Hematopoietic multipotent progenitor cell treated with erythropoietin and hydrocortisone succinate and interleukin-3 and kit ligand, for 17 days (in vitro differentiated cells): ENCODE measurements around the gene IGDCC3.

Experiments
- DNase-seq: peaks from one replicate; pipeline ENCODE4 v3.0.0-alpha.2; 2015; ENCODE audit warnings: low spot score

The IGDCC3 gene

DNA sequence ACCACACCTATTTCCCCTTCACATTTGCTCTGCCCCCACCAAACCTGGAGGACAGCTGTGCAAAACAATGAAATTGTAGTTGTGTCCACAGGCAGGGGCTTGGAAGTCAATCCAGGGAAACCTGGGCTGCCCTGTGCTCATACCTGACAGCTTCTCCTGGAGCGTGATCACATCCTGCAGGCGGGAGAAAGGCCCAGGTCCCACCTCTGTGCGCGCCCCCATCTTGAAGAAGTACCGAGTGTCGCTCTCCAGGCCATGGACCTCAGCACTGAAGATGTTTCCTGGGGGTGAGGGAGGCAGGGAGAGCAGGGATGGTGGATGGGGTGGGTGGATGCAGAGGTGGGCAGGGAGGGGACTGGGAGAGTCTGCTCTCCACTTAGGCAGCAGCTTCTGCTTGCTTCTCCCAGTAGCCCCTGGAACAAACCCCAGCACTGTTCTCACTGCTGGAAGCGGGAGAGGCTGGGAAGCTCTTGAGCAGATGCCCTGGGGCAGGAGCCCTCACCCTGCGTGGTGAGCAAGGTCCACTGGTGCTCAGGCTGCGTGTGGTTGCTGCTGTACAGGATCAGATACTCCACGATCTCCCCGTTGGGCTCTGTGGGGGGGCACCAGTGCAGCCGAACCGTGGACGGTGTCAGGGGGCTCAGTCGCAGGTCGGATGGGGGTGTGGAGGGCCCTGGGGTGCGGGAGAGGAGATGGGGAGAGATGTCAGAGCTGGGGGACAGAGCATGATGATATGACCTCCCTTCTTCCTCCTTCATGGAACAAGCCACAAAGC is 10.7 kb upstream of the IGDCC3 start:
- DNase-seq, result no peak

DNA sequence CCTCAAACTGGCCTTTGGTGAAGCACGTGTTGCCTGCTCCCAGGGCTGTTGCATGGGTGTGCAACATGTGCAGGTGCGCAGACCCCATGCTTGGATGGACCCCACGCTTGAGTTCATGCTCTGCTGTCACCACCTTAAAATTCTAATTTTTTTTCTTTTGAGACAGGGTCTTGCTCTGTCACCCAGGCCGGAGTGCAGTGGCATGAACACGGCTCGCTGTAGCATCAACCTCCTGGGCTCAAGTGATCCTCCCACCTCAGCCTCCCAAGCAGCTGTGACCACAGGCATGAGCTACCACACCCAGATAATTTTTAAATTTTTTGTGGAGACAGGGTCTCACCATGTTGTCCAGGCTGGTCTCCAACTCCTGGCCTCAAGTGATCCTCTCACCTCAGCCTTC is 9.1 kb upstream of the IGDCC3 start:
- no peak for DNase-seq

DNA sequence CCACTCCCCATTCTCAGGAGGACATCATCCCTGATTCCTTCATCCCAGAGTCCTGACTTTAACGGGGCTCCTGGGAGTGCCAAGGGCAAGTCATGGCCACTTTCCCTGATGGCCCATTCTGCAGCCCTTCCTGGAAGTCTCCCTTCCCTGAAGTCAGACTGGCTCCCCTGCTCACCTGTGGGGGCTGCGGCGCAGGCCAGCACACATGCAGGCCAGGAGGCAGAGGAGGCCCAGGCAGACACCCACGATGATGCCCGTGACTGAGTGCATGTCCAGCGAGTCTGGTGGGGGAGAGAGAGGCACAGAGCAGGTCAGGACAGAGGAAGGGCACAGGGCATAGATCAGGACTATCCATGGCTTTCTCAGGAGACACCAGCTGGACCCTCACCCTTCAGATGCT is 8.6 kb upstream of the IGDCC3 start:
- DNase-seq, result no peak

DNA sequence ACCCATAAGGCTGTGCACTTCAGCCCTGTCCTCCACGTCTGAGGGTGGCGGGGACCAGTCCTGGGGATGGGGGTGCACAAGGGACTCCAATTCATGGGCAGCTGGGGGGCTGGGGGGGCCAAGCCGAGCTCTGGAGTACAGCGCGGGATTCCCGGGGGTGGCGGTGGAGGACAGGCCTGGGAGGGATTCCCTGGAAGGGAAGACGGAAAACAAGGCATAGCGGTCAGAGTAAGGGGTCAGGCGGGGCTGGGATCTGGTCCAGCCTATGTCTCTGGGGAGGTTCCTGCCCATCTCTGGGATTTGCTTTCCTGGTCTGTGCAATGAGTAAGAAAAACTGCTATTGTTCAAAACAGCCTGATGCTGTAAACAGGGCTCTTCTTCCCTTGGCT is 8.1 kb upstream of the IGDCC3 start:
- no peak for DNase-seq

- DNase-seq, result peak; percentile 76
These were observed 7.4 kb upstream of the IGDCC3 start for GRCh38 chr15:65384895-65385869.

DNA sequence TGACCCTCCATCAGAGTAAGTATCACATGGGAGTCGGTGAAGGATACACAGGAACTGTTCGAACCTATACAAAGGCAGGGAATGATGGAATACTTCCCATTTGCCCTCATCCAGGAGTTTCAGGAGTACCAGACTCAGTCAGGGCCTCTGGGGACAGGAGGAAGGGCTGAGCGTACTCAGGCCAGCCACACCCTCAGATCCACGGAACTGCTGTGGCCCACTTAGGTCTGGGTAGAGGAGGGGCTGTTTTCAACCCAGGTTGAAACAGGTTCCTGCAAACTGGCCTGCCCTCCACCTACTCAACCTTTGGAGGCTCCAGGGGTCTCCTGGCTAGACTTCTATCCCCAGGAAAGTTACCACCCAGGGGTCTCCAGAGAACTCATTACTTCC is 6.7 kb upstream of the IGDCC3 start:
- DNase-seq, result no peak

DNA sequence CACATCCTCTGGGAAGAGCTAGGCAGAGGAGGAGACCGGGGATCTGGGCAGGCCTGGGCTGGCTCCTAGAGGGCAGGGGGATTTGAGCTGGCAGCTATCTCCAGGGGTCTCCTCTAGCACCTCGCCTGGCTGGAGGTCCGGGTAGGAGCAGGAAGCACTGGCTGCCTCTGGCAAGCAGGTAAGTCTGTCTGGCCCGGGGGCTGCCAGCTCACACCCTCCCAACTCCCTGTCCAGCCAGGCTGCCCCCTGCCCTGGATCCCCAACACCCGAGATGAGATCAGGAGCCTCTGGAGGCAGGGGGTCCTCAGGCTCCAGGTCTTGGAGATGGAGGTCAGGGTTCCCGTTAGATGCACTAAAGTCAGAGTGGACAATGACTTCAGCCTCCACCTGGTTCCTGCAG is 6.2 kb upstream of the IGDCC3 start:
- no peak for DNase-seq

DNA sequence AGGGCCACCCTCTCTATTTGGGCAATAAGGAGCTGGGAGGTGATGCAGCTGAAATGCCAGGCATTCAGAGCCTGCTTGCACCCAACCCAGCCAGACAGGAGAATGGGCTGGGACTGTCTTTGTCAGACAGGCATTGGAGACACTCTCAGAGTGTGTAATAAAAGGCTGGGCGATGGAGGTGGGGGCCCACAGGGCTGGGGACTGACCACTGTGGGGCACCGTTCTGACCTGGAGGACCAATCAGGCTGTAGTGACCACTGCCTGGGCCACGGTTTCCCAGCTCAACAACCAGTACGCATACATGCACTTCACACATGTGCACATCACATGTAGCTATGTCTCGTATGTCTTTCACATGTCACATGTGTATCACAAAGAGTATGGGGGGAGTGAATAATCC is 5.7 kb upstream of the IGDCC3 start:
- DNase-seq, result no peak

DNA sequence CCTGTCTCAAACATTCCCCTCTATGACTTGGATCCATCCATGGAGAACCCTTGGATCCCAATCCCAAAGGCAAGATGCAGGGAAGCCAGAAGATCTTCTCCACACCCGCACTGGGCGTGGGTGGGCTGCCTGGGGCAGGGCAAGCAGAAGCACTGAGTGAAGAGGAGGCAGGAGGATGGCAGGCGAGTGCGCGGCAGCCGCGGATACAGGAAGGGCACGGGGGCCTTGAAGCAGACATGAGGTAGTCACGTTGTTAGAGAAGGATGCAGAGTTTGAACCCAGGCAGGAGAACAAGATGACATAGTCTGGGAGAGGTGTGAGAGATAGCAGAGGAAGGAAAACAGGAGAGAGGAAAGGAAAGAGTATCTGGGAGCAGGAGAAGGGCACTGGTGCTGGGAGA is 5.1 kb upstream of the IGDCC3 start:
- DNase-seq, result no peak

DNA sequence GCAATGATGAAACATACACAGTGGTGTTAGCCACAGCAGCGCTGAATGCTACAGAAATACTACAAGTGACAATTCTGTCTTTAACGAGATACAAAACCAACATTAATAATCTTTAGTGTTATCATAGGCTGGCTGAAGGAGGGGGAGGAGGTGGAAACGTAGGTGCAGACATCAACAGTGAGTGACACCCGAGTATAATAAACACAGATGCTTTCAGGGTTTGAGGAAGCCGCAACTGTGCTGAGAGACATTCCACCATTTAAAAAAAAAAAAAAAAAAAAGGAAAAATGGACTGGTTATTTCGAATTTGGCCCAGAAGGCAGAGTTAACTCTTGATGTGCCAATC is 4.3 kb upstream of the IGDCC3 start:
- DNase-seq, result no peak

DNA sequence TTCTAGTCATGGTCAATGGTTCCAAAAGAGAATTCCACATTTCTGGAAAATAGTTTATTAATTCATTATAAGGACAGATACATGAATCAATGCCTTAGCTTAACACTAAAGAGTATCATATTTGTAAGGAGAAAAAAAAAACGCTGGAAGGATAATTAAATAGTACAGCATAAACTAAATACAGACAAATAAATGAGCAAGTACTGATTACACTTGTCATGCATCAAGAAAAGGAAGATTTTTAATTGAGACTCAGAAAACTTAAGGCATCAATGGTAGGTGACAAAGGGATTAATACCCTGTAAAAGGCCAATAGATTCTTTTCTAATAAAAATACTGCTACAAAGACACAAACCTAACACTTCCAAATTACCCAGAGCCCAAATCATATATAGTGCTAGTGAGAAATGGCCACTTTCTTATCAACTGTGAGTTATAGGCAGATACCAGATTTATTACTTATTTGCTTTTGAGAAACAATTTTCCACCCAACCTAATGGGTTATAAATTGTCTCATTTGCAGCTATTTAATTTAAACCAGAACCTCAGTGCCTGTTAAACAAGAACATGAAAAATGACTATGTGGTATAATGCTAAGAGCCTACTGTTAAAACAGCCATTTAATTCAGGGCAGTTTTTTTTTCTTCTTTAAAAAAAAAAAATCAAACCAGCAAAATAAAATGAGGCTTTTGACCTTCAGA is 3.8 kb upstream of the IGDCC3 start:
- no peak for DNase-seq

GRCh38 chr15:65379986-65380385 is 2.2 kb upstream of the IGDCC3 start:
- no peak for DNase-seq

DNA sequence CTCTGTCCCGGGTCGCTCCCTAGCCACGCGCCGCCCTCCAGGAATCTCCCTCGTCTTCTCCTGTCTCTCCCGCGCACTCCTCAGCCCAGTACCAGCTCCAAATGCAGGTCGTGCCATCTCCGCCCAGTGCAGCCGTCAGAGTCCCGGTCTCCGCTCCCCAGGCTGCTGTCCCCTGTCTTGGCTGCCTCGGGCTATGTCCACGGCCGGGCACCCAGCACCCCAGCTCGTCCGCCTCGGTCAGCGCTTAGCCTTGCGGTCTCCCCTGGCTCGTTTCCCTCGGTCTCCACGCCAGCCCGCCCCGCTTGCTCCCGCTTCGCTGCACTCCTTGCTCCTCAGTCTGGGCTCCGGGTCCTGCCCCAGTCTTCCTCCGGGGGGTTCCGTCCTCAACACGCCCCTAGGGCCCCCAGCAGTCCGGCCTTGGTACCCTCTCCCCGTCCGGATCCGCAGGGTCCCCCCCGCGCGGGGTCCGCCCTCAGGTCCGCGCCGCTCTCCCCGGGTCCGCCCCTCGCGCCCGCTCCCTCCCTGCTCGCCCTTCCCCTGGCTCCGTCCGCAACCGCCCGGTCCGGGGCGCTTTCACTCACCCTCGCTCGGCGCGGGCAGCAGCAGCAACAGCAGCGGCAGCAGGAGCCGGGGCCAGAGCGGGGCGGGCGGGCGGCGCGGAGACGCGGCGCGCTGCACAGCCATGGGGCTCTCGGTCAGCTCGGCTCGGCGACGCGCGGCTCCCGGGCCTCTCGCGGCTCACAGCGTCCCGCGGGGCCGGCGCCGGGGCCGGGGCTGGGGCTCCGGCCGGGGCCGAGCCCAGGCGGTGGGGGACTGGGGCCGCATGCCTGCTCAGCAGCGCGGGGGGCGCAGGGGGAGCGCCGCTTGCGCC is 462 bp downstream of the IGDCC3 start:
- DNase-seq, result no peak

DNA sequence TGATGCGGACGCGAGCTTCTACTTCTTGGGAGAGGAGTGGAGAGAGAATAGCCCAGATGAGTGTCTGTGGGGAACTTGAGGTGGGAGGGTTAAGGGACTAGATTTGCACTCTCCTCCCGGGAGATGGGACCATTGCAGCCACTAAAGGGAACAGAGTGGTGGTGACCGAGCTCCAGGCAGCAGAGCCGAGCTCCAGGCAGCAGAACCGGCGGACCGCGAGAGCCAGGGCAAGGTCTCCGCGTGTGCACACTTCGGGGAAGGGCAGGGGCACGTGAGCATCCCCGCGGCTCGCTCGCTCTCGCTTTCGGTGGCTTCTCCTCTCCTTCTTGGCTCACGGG is 1.1 kb downstream of the IGDCC3 start:
- no peak for DNase-seq

- no peak for DNase-seq
These were observed 1.8 kb downstream of the IGDCC3 start for GRCh38 chr15:65375871-65376607.

DNA sequence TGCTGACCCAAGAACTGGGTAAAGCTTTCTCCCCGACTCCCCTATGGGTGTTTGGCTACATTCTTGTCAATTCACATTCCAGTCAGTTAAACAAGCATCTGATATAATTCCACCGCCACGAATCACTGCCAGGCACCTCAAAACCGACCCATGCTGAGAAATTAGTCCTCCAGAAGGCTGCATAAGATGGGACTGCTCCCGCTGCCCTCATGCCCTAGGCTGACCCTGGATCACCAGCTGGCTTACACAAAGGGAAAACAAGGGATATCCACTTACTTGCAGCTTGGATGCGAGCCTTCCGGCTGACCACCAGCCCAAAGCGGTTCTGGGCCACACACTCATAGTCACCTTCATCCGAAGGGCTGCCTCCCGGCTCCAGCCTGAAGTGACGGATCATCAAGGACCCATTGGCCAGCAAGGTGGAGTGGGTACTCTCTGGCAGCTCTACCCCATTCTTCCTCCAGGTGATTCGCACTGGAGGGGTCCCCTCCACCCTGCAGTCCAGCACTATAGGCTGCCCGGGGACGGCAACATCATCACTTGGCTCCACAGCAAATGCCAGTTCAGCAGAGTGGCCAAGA is 2.9 kb downstream of the IGDCC3 start:
- DNase-seq, result no peak

- no peak for DNase-seq
These were observed 3.5 kb downstream of the IGDCC3 start for GRCh38 chr15:65374334-65374733.

DNA sequence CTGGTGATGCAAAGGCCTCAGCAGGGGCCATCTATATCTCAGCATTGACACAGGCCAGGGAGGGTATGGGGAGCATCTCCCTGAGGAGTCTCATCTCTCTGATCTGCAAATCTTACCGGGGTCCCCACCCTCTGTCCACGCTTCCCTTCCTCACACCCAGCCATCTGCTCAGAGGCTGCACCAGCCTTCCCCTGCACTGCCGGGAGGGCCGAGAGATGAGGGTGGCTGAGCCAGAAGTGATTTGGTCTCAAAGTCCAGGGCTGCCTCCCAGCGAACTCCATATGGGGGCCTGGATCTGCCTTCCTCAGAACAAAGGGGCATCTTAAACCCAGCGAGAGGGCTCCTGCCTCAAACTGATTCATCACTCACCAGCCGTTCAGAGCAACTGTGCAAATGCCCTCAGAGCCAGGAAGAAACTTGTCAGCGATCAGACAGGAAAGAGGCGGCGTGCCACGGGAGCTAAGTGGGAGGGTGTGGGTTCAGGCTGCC is 4.6 kb downstream of the IGDCC3 start:
- DNase-seq, result no peak

GRCh38 chr15:65372787-65373067 is 5.1 kb downstream of the IGDCC3 start:
- DNase-seq, result no peak

DNA sequence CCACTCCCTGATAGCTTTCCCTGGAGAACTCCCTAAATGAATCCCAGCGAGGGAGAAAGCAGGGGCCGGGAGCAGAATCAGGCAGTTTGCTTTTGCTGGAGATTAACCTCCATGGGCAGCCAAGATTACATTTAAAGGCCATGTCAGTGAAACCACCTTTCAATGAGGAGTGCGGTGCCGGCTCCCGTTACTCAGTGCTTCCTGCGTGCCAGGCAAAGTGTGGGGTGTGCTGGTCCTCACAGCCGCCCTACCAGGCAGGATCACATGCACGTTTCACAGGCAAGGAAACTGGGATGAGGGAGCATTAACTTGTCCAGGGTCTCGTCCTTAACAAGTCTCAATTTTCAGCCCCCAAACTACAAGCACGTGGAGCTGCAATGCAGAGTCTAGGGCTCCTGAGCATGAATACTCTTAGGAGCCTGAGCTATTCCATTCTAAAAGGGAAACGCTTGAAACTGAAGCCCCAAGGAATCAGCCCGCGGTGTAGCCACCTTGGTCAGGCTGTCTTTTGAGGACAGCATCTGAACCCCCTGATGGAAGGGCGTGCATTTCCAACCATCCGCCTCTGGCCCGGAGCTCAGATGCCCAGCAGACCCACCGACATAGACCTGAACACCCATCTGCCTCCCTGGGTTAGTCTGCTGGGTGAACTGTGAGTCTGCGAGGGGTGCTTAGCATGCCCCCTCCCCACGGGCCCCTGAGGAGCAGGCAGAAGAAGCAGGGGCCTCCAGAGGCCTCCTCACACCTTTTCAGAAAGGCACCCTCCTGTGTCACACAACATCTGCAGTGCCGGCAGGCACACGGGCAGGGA is 5.6 kb downstream of the IGDCC3 start:
- no peak for DNase-seq
